Measurements from ENCODE around the gene DST.
A peak's percentile ranks its signal among the peaks of the same experiment; 100 is the strongest.

The DST gene

GRCh38 chr6:56419191-56419590 lies 223.5 kb downstream of the DST start:
- Histone ChIP-seq H2AFZ (ENCODE audit: low read length) (no peak overlapping the region), H3K27me3 (ENCODE audit: insufficient read depth, low read length, poor library complexity, severe bottlenecking) (no peaks in the 10 kb centered on the region), H4K20me1 (ENCODE audit: insufficient read depth, low read length, poor library complexity, severe bottlenecking) (no peaks in the 10 kb centered on the region), H3K4me3 (ENCODE audit: low read length, poor library complexity, severe bottlenecking) (no peak overlapping the region), H3K4me2 (ENCODE audit: low read depth, low read length, poor library complexity, severe bottlenecking) (no peak overlapping the region), H3F3A (ENCODE audit: low read depth) (no peaks in the 10 kb centered on the region), H3K79me2 (ENCODE audit: insufficient read depth, low read length) (no peaks in the 10 kb centered on the region), H3K36me3 (ENCODE audit: insufficient read depth, low read length) (no peaks in the 10 kb centered on the region), H3K9ac (ENCODE audit: low read depth, low read length, poor library complexity, severe bottlenecking) (no peak overlapping the region), H3K4me1 (ENCODE audit: insufficient read depth, low read length, poor library complexity, severe bottlenecking) (no peaks in the 10 kb centered on the region), H3K9me2 (replicated peaks; ENCODE audit: low read depth, low read length) (no peaks in the 10 kb centered on the region), H3K9me3 (ENCODE audit: insufficient read depth, low read depth, low read length) (no peaks in the 10 kb centered on the region)
- no peak for TF ChIP-seq EZH2phosphoT487 (IDR thresholded peaks at IDR 0.05; ENCODE audit: borderline replicate concordance)
- TF ChIP-seq CTCF (conservative IDR thresholded peaks at IDR 0.05; ENCODE audit: low read length) = no peak

GRCh38 chr6:56417823-56418222 lies 224.9 kb downstream of the DST start:
- no peaks in the 10 kb centered on the region for H3K9me2 ChIP-seq (replicated peaks; ENCODE audit: low read depth, low read length)
- H3K79me2 ChIP-seq (ENCODE audit: insufficient read depth, low read length) = no peaks in the 10 kb centered on the region
- H2AFZ ChIP-seq (ENCODE audit: low read length) = no peak overlapping the region
- no peaks in the 10 kb centered on the region for H3F3A ChIP-seq (ENCODE audit: low read depth)
- no peak overlapping the region for H3K4me2 ChIP-seq (ENCODE audit: low read depth, low read length, poor library complexity, severe bottlenecking)
- no peaks in the 10 kb centered on the region for H3K9me3 ChIP-seq (ENCODE audit: insufficient read depth, low read depth, low read length)
- no peaks in the 10 kb centered on the region for H3K27me3 ChIP-seq (ENCODE audit: insufficient read depth, low read length, poor library complexity, severe bottlenecking)
- no peak overlapping the region for H3K9ac ChIP-seq (ENCODE audit: low read depth, low read length, poor library complexity, severe bottlenecking)
- no peaks in the 10 kb centered on the region for H3K36me3 ChIP-seq (ENCODE audit: insufficient read depth, low read length)
- TF ChIP-seq EZH2phosphoT487 (IDR thresholded peaks at IDR 0.05; ENCODE audit: borderline replicate concordance) = no peak
- TF ChIP-seq CTCF (conservative IDR thresholded peaks at IDR 0.05; ENCODE audit: low read length) = peak; percentile 15; the same call in 1 of the 2 replicates
- no peaks in the 10 kb centered on the region for H4K20me1 ChIP-seq (ENCODE audit: insufficient read depth, low read length, poor library complexity, severe bottlenecking)
- H3K4me3 ChIP-seq (ENCODE audit: low read length, poor library complexity, severe bottlenecking) = no peak overlapping the region
- no peaks in the 10 kb centered on the region for H3K4me1 ChIP-seq (ENCODE audit: insufficient read depth, low read length, poor library complexity, severe bottlenecking)

- no peak overlapping the region for H3K4me2 ChIP-seq (ENCODE audit: low read depth, low read length, poor library complexity, severe bottlenecking)
- TF ChIP-seq CTCF (conservative IDR thresholded peaks at IDR 0.05; ENCODE audit: low read length) (no peak), EZH2phosphoT487 (IDR thresholded peaks at IDR 0.05; ENCODE audit: borderline replicate concordance) (no peak)
These were observed 226.4 kb downstream of the DST start for GRCh38 chr6:56416247-56416646.

More at GRCh38 chr6:56416247-56416646, 226.4 kb downstream of the DST start:
- Histone ChIP-seq H3K4me1 (ENCODE audit: insufficient read depth, low read length, poor library complexity, severe bottlenecking) (no peaks in the 10 kb centered on the region), H3K79me2 (ENCODE audit: insufficient read depth, low read length) (no peaks in the 10 kb centered on the region), H3K9ac (ENCODE audit: low read depth, low read length, poor library complexity, severe bottlenecking) (no peak overlapping the region), H3K9me2 (replicated peaks; ENCODE audit: low read depth, low read length) (no peaks in the 10 kb centered on the region), H3K27me3 (ENCODE audit: insufficient read depth, low read length, poor library complexity, severe bottlenecking) (no peaks in the 10 kb centered on the region), H3K36me3 (ENCODE audit: insufficient read depth, low read length) (no peaks in the 10 kb centered on the region), H3F3A (ENCODE audit: low read depth) (no peaks in the 10 kb centered on the region), H3K9me3 (ENCODE audit: insufficient read depth, low read depth, low read length) (no peaks in the 10 kb centered on the region), H4K20me1 (ENCODE audit: insufficient read depth, low read length, poor library complexity, severe bottlenecking) (no peaks in the 10 kb centered on the region), H3K4me3 (ENCODE audit: low read length, poor library complexity, severe bottlenecking) (no peak overlapping the region), H2AFZ (ENCODE audit: low read length) (no peak overlapping the region)

Measured in Loucy (cell line).